ENCODE data around the gene PRDM15. TPM values are rescaled to one million over a fixed set of nuclear protein-coding genes. Genes with fewer than 3 reads are reported as not detected.

Gene PRDM15
- total RNA-seq, 1 experiment from 2014 or later: 9.9 TPM

- no peak overlapping the region for H3K23ac ChIP-seq (ENCODE audit: insufficient read length, low read depth, low read length)
- H2BK5ac ChIP-seq (ENCODE audit: insufficient read length, low read length): no peak overlapping the region
- H2BK120ac ChIP-seq (ENCODE audit: low read depth, low read length, poor library complexity, severe bottlenecking): no peak overlapping the region
- no peaks in the 10 kb centered on the region for H3K79me1 ChIP-seq (ENCODE audit: insufficient read depth, low read depth, low read length, poor library complexity, severe bottlenecking)
- TF ChIP-seq, protein P1, sequence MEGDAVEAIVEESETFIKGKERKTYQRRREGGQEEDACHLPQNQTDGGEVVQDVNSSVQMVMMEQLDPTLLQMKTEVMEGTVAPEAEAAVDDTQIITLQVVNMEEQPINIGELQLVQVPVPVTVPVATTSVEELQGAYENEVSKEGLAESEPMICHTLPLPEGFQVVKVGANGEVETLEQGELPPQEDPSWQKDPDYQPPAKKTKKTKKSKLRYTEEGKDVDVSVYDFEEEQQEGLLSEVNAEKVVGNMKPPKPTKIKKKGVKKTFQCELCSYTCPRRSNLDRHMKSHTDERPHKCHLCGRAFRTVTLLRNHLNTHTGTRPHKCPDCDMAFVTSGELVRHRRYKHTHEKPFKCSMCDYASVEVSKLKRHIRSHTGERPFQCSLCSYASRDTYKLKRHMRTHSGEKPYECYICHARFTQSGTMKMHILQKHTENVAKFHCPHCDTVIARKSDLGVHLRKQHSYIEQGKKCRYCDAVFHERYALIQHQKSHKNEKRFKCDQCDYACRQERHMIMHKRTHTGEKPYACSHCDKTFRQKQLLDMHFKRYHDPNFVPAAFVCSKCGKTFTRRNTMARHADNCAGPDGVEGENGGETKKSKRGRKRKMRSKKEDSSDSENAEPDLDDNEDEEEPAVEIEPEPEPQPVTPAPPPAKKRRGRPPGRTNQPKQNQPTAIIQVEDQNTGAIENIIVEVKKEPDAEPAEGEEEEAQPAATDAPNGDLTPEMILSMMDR (conservative IDR thresholded peaks at IDR 0.05): no peak
- no peaks in the 10 kb centered on the region for H3K79me2 ChIP-seq (ENCODE audit: insufficient read depth, low read length)
- no peak overlapping the region for H3K27ac Mint-ChIP-seq
- no peak overlapping the region for H3T11ph ChIP-seq (ENCODE audit: low read length)
- H4K8ac ChIP-seq (replicated peaks; ENCODE audit: insufficient read length, low read depth, low read length): no peak overlapping the region
- H3K9me3 Mint-ChIP-seq: peaks cover 13 to 15% of the 10 kb centered on the region in 2 experiments
- no peak overlapping the region for H2BK12ac ChIP-seq (ENCODE audit: insufficient read length, low read depth, low read length)
- peaks cover 16 to 17% of the 10 kb centered on the region in 2 experiments for H3K4me1 Mint-ChIP-seq
- no peak overlapping the region for H2AFZ ChIP-seq (ENCODE audit: low read length)
- no peak overlapping the region for H2BK15ac ChIP-seq (ENCODE audit: low read depth, low read length)
- H4K20me1 ChIP-seq (ENCODE audit: control insufficient read depth, insufficient read depth, insufficient read length): no peaks in the 10 kb centered on the region
- H3K36me3 Mint-ChIP-seq (ENCODE audit: insufficient read depth in 1 of 3, low read depth in 3 of 3): peaks cover 43 to 48% (median 47%) of the 10 kb centered on the region in 3 experiments
- H3K27me3 Mint-ChIP-seq (ENCODE audit: low read depth): no peaks in the 10 kb centered on the region
- no peaks in the 10 kb centered on the region for H3K9me3 ChIP-seq (ENCODE audit: control insufficient read depth, low read depth, low read length)
- H3K4me1 ChIP-seq (ENCODE audit: insufficient read depth, low read length): no peaks in the 10 kb centered on the region
- no peak overlapping the region for H3K9ac ChIP-seq (ENCODE audit: extremely low read depth, insufficient read length, low read length)
- H2AK5ac ChIP-seq (ENCODE audit: insufficient read length, low read length): no peak overlapping the region
- no peak overlapping the region for H3K4me2 ChIP-seq (ENCODE audit: insufficient read depth, insufficient read length, low read length)
- H3K14ac ChIP-seq (ENCODE audit: insufficient read depth, low read length): no peak overlapping the region
- no peak for DNase-seq
- no peak overlapping the region for H3K4ac ChIP-seq (ENCODE audit: low read depth, low read length)
- H2BK20ac ChIP-seq (ENCODE audit: low read depth, low read length, poor library complexity, severe bottlenecking): no peak overlapping the region
- no peaks in the 10 kb centered on the region for H3K23me2 ChIP-seq (ENCODE audit: insufficient read length, low read depth, low read length, poor library complexity, severe bottlenecking)
- no CpG with 5 or more reads among the region's 1 CpG for WGBS (ENCODE audit: extremely low coverage, insufficient read length, low lambda C conversion rate)
- no peak overlapping the region for H3K18ac ChIP-seq (ENCODE audit: insufficient read length, low read depth, low read length)
- no peak overlapping the region for H3K56ac ChIP-seq (ENCODE audit: insufficient read length, low read depth, low read length)
- no peak overlapping the region for H4K91ac ChIP-seq (ENCODE audit: insufficient read length, low read depth, low read length)
- H3K27ac ChIP-seq (ENCODE audit: insufficient read length, low read depth, low read length): no peak overlapping the region
- H4K5ac ChIP-seq (ENCODE audit: insufficient read length, low read depth, low read length): no peak overlapping the region
- no peaks in the 10 kb centered on the region for H3K27me3 ChIP-seq (ENCODE audit: insufficient read depth, low read length)
- no peak overlapping the region for H3K4me3 Mint-ChIP-seq
These were observed 38.3 kb downstream of the PRDM15 start for GRCh38 chr21:41840880-41841279.

Measured in H9 (cell line).